NCI-H526 treated with DMSO at 0.1 percent for 48 hours (cell line): ENCODE data around the gene FOXC1.

Source experiments
- DNase-seq: peaks from one replicate; lab custom pipeline; 2025; lab: John Stamatoyannopoulos, UW

Gene FOXC1

GRCh38 chr6:1584996-1585668 lies 24.6 kb upstream of the FOXC1 start:
- DNase-seq: no peak

GRCh38 chr6:1585669-1586049 lies 24.1 kb upstream of the FOXC1 start:
- no peak for DNase-seq

GRCh38 chr6:1586256-1586655 lies 23.5 kb upstream of the FOXC1 start:
- DNase-seq: no peak

DNA sequence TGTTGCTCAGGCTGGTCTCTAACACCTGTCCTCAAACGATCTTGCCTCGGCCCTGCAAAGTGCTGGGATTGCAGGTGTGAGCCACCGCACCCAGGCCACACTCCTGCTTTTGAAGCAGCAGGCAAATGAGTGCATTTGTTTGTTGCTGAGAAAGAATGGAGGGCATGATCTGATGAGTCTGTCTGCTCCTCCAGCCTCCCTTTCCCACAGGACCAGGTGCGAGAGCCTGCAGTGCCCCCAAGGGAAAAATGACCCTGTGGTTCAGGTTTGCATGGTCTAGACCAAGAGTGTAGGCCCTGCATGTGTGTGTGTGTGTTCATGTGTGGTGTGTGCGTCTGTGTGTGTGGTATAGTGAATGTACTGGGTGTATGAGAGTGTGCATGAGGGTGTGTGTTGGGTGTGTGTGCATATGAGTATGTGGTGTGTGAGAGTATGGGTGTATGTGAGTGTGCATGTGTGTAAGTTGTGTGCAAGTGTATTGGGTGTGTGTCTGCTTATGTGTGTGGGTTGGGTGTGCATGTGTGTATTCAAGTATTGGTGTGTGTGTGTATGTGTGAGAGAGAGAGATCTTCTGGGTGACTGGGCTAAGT lies 22.8 kb upstream of the FOXC1 start:
- peak; percentile 18 for DNase-seq

DNA sequence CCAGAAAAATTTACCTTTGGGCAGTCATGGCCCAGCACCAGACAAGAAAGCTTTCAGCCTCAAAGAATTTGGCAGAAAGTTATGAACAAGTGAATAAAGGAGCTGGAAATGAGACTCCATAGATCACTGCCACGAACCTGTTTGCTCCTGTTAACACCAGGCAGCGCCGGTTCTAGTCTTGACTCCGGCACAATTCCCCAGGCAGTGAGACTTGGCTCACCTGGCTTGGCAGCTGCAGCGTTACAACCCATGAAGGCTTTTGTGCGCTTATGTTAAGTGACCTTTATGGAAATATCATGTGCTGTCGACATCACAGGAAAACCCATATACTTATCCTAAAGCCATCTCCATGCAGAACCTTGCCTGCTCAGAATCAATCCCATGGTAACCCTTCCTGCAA lies 22.2 kb upstream of the FOXC1 start:
- DNase-seq: no peak

- no peak for DNase-seq
Observed at GRCh38 chr6:1587977-1588376, 21.7 kb upstream of the FOXC1 start.

DNA sequence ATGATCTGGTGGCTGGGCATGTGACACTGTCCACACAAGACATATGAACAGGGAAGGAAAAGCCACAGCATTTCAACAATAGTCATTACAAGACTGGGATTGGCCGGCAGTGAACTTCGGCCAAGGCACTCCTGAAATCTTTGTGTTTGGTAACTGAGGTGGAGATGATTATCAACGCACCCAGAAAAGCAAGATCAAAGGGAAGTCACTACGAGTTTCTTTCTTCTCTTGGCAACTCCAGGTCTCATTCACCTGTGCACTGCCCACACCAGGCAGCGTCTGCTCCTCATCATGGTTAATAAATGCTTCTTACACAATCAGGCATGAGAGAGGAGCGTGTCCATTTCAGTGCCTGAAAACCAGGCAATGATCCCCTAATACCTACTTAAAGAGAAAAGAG lies 20.5 kb upstream of the FOXC1 start:
- DNase-seq: no peak

DNA sequence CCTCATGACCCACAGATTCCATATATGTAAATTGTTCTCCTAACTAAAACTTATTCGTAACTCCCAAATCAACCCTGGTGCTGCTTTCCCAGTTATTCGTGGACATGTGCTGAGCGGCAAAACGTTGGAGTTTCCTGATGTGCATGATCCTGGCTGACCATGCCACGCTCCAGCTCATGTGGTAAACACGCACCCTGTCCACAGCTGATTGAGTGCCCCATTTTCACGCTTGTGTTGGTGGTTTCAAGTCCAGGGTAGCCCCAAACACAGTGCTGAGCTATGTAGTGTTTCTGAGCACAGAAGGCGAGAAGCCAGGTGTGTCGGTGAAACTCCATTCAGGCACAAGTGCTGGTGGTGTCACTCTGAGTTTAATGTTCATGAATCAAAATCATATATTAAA lies 19.1 kb upstream of the FOXC1 start:
- DNase-seq: no peak

DNA sequence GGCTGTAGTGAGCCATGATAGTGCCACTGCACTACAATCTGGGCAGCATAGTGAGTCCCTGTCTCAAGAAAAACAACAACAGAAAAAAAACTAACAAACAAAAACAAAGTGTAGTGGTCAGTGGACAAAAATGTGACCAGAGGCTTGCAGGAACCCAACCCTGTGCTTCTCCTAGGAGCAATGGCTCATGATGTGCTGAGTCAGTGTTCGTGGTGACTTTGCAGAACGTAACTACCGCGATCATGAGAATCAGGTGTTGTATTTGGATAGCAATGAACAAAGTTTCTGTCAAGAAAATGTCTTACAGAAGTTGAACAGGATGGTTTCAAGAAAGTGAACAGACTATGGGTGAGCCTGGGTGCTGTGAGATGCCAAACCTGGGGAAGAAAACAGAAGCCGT lies 18.5 kb upstream of the FOXC1 start:
- no peak for DNase-seq

DNA sequence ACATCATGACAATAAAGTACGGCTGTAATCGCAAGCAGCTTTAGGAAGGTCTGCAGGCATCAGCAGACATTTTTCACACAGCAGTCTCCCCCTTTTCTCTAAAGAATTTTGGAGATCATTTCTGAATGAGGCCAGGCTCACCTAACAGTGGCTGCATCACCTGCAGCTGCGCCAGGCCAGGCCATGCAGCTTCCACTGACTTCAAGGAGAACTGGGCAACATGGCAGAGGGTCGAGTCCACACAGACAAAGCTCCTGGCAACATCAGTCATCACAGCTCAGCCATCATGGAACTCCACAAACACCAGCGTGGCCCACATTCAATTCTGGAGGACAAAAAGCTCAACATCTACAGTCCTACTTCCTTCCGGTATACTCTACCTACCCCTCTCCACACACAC lies 17.8 kb upstream of the FOXC1 start:
- no peak for DNase-seq

DNA sequence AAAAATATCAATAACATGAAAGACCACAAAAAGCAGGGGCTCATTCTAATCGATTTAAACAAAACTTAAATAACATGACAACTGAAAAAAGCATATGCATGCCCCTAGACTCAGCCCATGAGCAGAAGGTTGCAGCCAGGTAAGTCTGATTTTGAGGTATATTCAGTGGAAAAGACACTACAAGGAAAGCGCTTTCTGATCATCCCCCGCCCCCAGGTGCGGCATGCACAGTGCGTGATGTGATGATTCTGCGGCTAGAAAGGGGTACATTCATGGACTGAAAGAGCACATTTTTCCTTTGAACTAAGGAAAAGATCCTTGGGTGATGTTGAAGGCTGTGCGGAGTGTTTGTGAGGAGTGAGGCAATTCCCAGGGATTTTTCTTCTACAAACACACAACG lies 16.9 kb upstream of the FOXC1 start:
- DNase-seq: no peak

DNA sequence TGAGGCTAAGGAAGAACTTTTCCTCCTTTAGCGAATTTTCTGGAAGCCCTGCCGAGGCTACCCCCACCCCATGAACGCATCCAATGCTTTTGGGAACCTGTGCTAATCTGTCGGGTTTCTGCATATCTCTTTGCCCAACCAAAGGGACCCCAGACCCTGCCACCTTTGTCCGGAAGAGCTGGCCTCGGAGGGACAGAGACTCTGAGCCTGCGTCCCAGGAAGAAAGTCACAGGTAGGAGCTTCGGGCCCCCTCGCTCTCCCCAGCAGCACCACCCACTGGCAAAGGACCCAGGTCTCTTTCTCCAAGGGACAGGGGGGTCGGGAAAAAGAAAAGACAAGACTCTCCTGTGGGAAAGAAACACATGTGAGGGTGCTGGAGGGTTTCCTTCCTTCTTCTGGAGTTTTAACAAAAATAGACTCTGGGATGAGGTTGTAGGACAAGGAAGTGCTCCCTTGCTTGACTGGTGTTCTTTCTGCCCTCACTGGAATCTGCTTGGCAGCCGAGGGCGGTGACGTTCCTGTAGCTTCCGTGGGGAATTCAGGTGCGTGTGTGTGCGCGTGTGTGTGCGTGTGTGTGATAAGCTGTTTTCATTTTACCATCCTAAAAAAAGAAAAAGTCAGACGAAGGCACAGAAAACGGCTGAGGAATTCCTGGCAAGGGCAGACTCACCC lies 16.3 kb upstream of the FOXC1 start:
- no peak for DNase-seq

DNA sequence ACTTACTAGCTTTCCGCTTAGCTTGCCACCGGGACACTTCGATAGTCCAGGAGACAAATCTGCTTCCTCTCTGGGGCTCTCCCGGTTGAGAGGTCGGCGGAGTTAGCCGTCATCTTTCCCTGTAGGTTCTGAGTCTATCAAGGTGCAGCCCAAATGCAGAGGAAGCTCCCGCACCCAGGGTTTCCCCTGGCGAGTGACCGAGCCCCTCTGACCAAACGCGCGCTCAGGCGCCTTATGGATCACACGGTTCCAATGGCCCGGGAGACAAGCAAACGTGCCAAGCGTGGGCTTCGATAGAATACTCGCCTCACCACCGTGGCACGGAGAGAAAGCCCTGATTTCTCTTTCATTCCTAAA lies 15.8 kb upstream of the FOXC1 start:
- DNase-seq: no peak

GRCh38 chr6:1594445-1595200 lies 15.1 kb upstream of the FOXC1 start:
- DNase-seq: peak; percentile 12

DNA sequence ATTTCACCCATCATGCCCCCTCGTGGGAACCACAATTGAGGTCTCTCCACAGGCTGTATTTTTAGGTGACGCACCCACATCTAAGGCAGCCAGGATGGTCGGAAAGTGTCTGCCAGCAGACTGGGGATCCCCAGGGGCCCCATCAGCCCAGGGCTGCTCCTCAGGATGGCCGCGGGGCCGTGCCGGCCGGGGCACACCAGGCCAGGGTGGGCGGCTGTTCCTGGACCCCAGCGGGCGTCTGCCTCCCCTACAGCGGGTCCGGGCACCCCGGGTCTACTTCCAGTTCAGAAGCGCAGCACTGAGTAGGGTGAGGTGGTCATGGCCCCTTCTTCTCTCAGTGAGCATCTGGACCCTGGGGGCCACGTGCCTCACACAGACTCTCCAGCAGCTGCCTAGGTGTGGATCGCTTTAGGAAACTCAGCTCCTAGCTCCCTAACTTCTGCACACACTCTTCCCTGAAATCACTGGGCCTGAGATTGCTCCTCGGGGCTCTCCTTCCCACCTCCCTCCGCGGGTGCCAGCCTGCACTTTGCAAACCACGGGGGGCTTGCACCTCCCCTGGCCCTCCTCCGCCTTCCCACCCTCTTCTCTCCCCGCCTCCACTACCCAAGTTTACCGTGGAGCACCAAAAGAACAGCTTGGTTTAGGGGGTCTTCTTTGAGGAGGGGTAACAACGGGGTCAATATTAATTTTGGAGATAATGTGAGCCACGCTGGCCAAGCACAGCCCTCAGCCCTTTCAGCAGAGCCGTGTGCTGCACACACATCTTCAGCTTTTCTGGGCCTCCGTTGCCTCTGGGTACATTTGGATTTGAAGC lies 14.2 kb upstream of the FOXC1 start:
- DNase-seq: no peak

- peak; percentile 38 for DNase-seq
Observed at GRCh38 chr6:1596088-1596852, 13.4 kb upstream of the FOXC1 start.

DNA sequence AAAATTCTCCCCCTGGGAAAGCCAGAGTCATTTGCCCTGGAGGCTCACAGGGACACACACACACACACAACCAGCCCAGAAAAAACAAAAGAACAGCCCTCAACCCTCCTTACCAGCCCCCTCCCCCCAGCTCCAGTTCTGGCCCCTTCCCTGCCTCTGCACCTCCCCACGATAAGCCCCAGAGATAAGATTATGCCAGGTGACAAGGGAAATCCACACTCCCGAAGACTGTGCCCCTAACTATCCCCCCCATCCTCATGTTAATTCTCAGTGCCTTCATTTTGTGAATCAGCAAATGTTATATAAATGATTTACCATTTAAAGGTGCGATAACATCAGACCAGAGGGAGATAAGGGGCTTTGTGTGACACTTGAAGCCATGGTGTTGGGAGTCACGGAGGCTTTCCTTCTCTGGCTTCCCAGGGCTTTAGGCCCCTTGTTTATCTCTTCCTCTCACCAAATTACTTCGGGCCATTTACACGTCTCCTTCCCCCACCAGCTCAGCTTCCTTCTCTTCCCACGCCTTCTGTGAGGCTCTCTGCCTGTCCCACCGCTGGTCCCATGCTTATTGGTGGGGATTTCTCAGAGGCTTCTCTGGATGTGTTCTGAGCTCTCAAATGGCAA lies 12.5 kb upstream of the FOXC1 start:
- no peak for DNase-seq

DNA sequence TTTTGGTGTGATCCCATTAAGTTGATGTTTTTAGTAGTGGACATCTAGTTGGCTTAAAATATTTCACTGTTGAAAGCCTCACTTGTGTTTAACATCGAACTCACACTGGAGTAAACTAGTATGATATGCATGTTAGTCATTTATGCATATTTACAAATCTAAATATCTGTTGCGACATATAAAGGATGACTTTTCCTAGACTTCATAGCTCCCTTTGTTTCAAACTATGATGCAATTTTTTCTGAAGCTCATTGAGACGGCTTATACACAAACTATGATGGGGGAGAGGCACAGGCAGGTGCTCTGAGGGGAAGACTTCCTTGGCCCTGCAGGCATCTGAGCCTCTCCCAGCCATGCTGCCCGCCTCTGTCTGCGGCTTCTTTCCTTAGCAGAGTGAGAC lies 11.8 kb upstream of the FOXC1 start:
- no peak for DNase-seq

DNA sequence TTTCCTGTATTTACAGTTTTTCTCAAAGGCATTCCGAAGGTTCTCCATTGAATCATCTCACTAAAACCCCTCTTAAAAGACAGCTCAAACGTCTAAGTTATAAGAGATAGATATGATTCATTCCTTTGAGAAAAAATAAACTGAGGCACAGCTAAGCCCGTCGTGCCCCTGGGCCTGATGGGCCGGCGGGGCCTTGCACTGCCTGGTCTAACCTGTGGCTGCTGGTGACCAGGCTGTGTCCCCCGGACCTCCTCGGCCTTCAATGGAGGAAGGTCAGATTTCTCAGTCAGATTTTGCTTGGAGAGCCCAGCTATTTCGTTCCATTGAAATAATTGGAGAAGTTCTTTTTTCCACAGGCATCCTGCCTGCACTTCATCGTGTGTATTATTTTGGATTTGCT lies 11.3 kb upstream of the FOXC1 start:
- no peak for DNase-seq

DNA sequence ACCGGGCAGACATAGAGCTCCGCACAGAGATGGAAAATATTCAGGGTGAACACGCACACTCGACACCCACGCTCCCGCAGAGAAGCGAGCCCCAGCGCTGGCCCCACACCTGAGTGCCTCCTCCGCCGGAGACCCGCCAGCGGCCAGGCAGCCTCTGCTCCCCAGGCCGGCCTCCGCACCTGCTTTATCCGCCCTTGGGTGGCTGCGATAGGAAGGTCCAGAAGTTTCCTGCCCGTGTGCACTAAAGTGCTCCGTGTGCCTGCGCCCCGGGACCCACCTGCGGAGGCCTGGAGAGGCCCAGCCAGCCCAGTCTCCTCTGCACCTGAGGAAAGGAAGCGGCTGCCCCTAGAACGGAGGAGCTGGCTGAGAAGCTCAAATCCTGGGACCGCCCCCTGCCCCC lies 10.8 kb upstream of the FOXC1 start:
- DNase-seq: no peak

DNA sequence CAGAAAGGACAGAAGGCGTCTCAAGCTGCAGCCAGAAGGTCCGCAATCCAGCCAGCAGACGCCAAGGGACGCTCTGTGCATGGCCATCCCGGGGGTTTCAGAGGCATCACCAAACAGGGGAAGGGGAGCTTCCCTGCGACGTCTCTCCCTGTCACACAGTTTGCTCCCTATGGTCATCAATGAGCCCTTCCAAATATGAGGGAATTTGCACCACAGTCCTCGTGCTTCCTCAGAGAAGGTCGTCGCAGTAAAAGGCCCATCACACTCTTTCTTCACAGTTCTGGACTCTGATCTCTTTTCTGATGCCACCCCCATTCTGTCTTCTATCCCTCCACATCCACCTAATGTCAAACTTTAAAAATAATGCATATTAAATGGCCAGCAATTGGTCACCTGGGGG lies 10.2 kb upstream of the FOXC1 start:
- no peak for DNase-seq
